Measurements from ENCODE around the gene BPHL.
"Not testable (repeated sequence)": the region's sequence is repeated elsewhere in the genome, so short reads cannot be mapped to it uniquely, and the experiment has no call there.

The BPHL gene

DNA sequence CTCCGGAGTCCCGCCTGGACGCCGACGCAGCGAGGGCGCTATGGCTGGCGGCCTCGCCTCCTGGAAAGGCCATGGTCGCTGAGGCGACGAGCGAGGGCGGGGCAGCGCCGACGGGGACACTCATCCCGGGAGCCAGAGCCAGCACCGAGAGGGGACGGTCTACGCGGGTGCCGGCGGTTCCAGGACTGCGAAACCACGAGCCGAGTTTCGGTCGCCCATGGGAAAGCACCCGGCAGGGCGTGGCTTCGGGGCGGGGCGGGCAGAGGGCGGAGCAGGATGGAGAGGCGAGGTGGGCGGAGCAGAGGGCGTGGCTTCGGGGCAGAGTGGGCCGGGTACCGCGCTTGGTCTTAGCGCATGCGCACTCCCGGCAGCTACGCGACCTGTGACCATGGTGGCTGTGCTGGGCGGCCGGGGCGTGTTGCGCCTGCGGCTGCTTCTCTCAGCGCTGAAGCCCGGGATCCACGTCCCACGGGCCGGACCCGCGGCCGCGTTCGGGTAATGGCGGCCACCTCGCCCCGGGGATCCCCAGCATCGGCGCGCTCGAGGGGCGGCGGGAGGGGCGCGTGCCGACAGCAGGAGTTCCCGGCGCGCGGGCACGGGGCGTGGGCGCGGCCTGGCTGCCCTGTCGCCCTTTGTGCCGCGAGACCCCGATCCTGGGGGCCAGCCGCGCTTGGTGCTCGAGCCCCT, at the start of gene BPHL:
Gene BPHL (plus strand): TSS at position 359 of the 687 bp plus-strand sequence. CDS start 30 bp downstream, at position 389.
- TF ChIP-seq ZNF274 (IDR thresholded peaks at IDR 0.05; ENCODE audit: low read depth, low read length) (no peak), YY1 (IDR thresholded peaks at IDR 0.05; ENCODE audit: insufficient read depth, insufficient read length) (no peak), SUZ12 (IDR thresholded peaks at IDR 0.05; ENCODE audit: extremely low read depth, insufficient read depth, insufficient read length) (no peak)

DNA sequence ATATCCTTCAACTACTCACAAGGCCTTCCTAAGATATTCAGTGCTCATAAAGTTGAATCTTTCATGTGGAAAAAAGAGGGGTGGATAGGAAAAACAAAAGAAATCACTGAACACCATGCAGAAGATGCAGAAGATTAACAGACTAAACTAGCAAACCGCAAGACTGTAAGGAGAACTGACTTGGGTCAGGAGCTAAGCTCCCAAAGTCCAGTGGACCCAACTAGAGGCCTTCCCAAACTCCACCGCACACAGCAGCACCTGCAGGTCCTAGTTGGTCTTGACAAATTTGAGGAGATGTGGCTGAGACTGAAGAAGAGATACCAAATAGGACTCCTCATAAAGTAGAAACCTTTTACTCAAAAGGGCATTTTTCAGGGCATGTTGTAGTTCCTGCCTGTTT, 46.9 kb upstream of the BPHL start:
- Histone ChIP-seq H3K4me3 (ENCODE audit: insufficient read length, low read depth) (no peak overlapping the region), H3K36me3 (ENCODE audit: insufficient read depth, insufficient read length, low read length) (peaks cover 19% of the 10 kb centered on the region), H3K27me3 (ENCODE audit: insufficient read depth, insufficient read length) (no peaks in the 10 kb centered on the region), H3K9ac (ENCODE audit: insufficient read length, low read depth) (no peak overlapping the region), H3K9me3 (ENCODE audit: insufficient read depth, low read length) (no peaks in the 10 kb centered on the region), H3K4me1 (ENCODE audit: insufficient read depth, insufficient read length) (peaks cover 5% of the 10 kb centered on the region)
- DNase-seq (ENCODE audit: low read depth, low spot score): no peak
- TF ChIP-seq YY1 (IDR thresholded peaks at IDR 0.05; ENCODE audit: insufficient read depth, insufficient read length) (no peak), SUZ12 (IDR thresholded peaks at IDR 0.05; ENCODE audit: extremely low read depth, insufficient read depth, insufficient read length) (no peak), ZNF274 (IDR thresholded peaks at IDR 0.05; ENCODE audit: low read depth, low read length) (no peak)

More for the DNA sequence above, at the start of gene BPHL:
- Histone ChIP-seq H3K9ac (ENCODE audit: insufficient read length, low read depth) (peak within 1 kb of the TSS; percentile 95), H3K4me1 (ENCODE audit: insufficient read depth, insufficient read length) (no peaks in the 10 kb centered on the region), H3K9me3 (ENCODE audit: insufficient read depth, low read length) (no peaks in the 10 kb centered on the region), H3K36me3 (ENCODE audit: insufficient read depth, insufficient read length, low read length) (peaks cover 23% of the 10 kb centered on the region), H3K4me3 (ENCODE audit: insufficient read length, low read depth) (peak within 1 kb of the TSS; percentile 88), H3K27me3 (ENCODE audit: insufficient read depth, insufficient read length) (no peaks in the 10 kb centered on the region)
- peak; percentile 81 for DNase-seq (ENCODE audit: low read depth, low spot score)

DNA sequence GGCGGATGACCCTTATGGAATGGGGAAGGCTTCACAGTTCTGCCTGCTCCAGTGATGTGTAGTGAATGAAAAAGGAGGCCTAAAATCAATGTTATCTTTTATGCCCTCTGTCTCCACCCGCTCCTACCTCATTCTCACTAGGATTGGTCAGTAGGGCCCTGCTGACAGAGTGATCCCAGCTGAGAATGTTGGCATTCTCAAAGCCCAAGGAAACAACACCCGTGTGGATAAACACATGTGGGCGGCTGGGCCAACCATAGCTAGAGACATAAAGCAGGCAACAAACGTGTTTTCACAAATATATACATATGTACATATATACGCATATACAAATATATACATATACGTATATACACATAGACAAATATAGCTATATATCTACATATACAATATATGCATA, 45.7 kb upstream of the BPHL start:
- Histone ChIP-seq H3K36me3 (ENCODE audit: insufficient read depth, insufficient read length, low read length) (peaks cover 30% of the 10 kb centered on the region), H3K4me3 (ENCODE audit: insufficient read length, low read depth) (no peak overlapping the region), H3K27me3 (ENCODE audit: insufficient read depth, insufficient read length) (no peaks in the 10 kb centered on the region), H3K9ac (ENCODE audit: insufficient read length, low read depth) (no peak overlapping the region), H3K4me1 (ENCODE audit: insufficient read depth, insufficient read length) (peaks cover 10% of the 10 kb centered on the region), H3K9me3 (ENCODE audit: insufficient read depth, low read length) (no peaks in the 10 kb centered on the region)
- DNase-seq (ENCODE audit: low read depth, low spot score): no peak
- TF ChIP-seq ZNF274 (IDR thresholded peaks at IDR 0.05; ENCODE audit: low read depth, low read length): no peak
- no peak for TF ChIP-seq YY1 (IDR thresholded peaks at IDR 0.05; ENCODE audit: insufficient read depth, insufficient read length)
- TF ChIP-seq SUZ12 (IDR thresholded peaks at IDR 0.05; ENCODE audit: extremely low read depth, insufficient read depth, insufficient read length): no peak

GRCh38 chr6:3073382-3073781, 45.1 kb upstream of the BPHL start:
- Histone ChIP-seq H3K4me1 (ENCODE audit: insufficient read depth, insufficient read length) (peaks cover 10% of the 10 kb centered on the region), H3K9ac (ENCODE audit: insufficient read length, low read depth) (no peak overlapping the region), H3K36me3 (ENCODE audit: insufficient read depth, insufficient read length, low read length) (peaks cover 35% of the 10 kb centered on the region), H3K9me3 (ENCODE audit: insufficient read depth, low read length) (no peaks in the 10 kb centered on the region), H3K4me3 (ENCODE audit: insufficient read length, low read depth) (no peak overlapping the region), H3K27me3 (ENCODE audit: insufficient read depth, insufficient read length) (no peaks in the 10 kb centered on the region)
- DNase-seq (ENCODE audit: low read depth, low spot score): no peak
- no peak for TF ChIP-seq ZNF274 (IDR thresholded peaks at IDR 0.05; ENCODE audit: low read depth, low read length)
- TF ChIP-seq SUZ12 (IDR thresholded peaks at IDR 0.05; ENCODE audit: extremely low read depth, insufficient read depth, insufficient read length): no peak
- no peak for TF ChIP-seq YY1 (IDR thresholded peaks at IDR 0.05; ENCODE audit: insufficient read depth, insufficient read length)

GRCh38 chr6:3075772-3076113, 42.8 kb upstream of the BPHL start:
- DNase-seq (ENCODE audit: low read depth, low spot score): no peak
- Histone ChIP-seq H3K36me3 (ENCODE audit: insufficient read depth, insufficient read length, low read length) (peaks cover 50% of the 10 kb centered on the region), H3K27me3 (ENCODE audit: insufficient read depth, insufficient read length) (no peaks in the 10 kb centered on the region), H3K9me3 (ENCODE audit: insufficient read depth, low read length) (no peaks in the 10 kb centered on the region), H3K4me1 (ENCODE audit: insufficient read depth, insufficient read length) (peaks cover 10% of the 10 kb centered on the region), H3K9ac (ENCODE audit: insufficient read length, low read depth) (no peak overlapping the region), H3K4me3 (ENCODE audit: insufficient read length, low read depth) (no peak overlapping the region)
- TF ChIP-seq SUZ12 (IDR thresholded peaks at IDR 0.05; ENCODE audit: extremely low read depth, insufficient read depth, insufficient read length): no peak
- TF ChIP-seq ZNF274 (IDR thresholded peaks at IDR 0.05; ENCODE audit: low read depth, low read length): no peak

DNA sequence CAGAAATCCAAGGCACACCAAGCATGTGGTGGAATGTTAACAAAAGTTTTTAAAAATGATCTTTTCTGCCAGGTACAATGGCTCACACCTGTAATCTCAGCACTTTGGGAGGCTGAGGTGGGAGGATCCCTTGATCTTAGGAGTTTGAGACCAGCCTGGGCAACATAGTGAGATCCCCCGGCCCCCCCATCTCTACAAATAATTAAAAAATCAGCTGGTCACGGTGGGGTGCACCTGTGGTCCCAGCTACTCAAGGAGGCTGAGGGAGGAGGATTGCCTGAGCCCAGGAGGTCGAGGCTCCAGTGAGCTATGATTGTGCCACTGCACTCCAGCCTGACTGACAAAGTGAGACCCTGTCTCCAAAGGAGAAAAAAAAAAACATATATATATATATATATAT, 42.2 kb upstream of the BPHL start:
- no peak for TF ChIP-seq ZNF274 (IDR thresholded peaks at IDR 0.05; ENCODE audit: low read depth, low read length)
- no peak for TF ChIP-seq SUZ12 (IDR thresholded peaks at IDR 0.05; ENCODE audit: extremely low read depth, insufficient read depth, insufficient read length)
- TF ChIP-seq YY1 (IDR thresholded peaks at IDR 0.05; ENCODE audit: insufficient read depth, insufficient read length): no peak
- H3K4me3 ChIP-seq (ENCODE audit: insufficient read length, low read depth): no peak overlapping the region
- no peaks in the 10 kb centered on the region for H3K9me3 ChIP-seq (ENCODE audit: insufficient read depth, low read length)
- H3K27me3 ChIP-seq (ENCODE audit: insufficient read depth, insufficient read length): no peaks in the 10 kb centered on the region
- H3K4me1 ChIP-seq (ENCODE audit: insufficient read depth, insufficient read length): peaks cover 10% of the 10 kb centered on the region
- H3K36me3 ChIP-seq (ENCODE audit: insufficient read depth, insufficient read length, low read length): peaks cover 55% of the 10 kb centered on the region
- no peak for DNase-seq (ENCODE audit: low read depth, low spot score)
- H3K9ac ChIP-seq (ENCODE audit: insufficient read length, low read depth): no peak overlapping the region

DNA sequence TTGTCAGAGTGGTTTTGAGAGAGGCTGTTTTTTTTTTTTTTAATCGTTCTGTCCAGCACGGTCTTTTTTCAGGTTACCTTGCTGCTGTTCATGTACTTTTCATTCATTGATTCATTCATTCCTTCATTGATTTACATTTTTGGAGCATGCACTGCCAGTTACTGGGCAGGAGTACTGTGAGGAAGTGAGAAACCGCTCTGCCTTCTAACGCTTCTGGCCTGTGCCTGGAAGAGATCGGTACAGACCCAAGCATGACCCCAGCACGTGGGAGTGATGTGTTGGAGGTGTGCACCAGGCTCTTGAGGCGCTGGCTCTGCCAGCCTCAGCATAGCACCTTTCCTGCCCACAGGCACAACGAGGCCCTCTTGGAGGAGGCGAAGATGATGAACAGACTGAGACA, 41.1 kb upstream of the BPHL start:
- Histone ChIP-seq H3K4me1 (ENCODE audit: insufficient read depth, insufficient read length) (peaks cover 10% of the 10 kb centered on the region), H3K27me3 (ENCODE audit: insufficient read depth, insufficient read length) (no peaks in the 10 kb centered on the region), H3K9me3 (ENCODE audit: insufficient read depth, low read length) (no peaks in the 10 kb centered on the region), H3K9ac (ENCODE audit: insufficient read length, low read depth) (no peak overlapping the region), H3K4me3 (ENCODE audit: insufficient read length, low read depth) (no peak overlapping the region), H3K36me3 (ENCODE audit: insufficient read depth, insufficient read length, low read length) (peaks cover 59% of the 10 kb centered on the region)
- no peak for DNase-seq (ENCODE audit: low read depth, low spot score)
- no peak for TF ChIP-seq ZNF274 (IDR thresholded peaks at IDR 0.05; ENCODE audit: low read depth, low read length)

DNA sequence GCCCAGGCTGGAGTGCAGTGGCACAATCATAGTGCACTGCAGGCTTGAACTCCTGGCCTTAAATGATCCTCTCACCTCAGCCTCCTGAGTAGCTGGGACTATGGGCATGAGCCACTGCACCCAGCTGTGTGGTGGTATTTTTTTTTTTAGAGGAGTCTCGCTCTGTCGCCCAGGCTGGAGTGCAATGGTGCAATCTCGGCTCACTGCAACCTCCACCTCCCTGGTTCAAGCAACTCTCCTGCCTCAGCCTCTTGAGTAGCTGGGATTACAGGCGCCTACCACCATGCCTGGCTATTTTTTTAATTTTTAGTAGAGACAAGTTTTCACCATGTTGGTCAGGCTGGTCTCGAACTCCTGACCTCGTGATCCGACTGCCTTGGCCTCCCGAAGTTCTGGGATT, 39.6 kb upstream of the BPHL start:
- H3K36me3 ChIP-seq (ENCODE audit: insufficient read depth, insufficient read length, low read length): peaks cover 61% of the 10 kb centered on the region
- H3K9ac ChIP-seq (ENCODE audit: insufficient read length, low read depth); H3K4me1 ChIP-seq (ENCODE audit: insufficient read depth, insufficient read length); H3K27me3 ChIP-seq (ENCODE audit: insufficient read depth, insufficient read length); H3K9me3 ChIP-seq (ENCODE audit: insufficient read depth, low read length); DNase-seq (ENCODE audit: low read depth, low spot score); H3K4me3 ChIP-seq (ENCODE audit: insufficient read length, low read depth): not testable (repeated sequence)
